ENCODE measurements around the gene CNTN4. TPM values are rescaled to one million over a fixed set of nuclear protein-coding genes. Genes with fewer than 3 reads are reported as not detected.

Gene CNTN4
- total RNA-seq, 6 experiments from 2014 or later = 1.5 to 3.9 (median 1.7) TPM

- TF ChIP-seq POLR2A (IDR thresholded peaks at IDR 0.05) (no peak), CTCF (IDR thresholded peaks at IDR 0.05) (no peak)
- Histone ChIP-seq H3K27me3 (no peaks in the 10 kb centered on the region), H3K36me3 (no peaks in the 10 kb centered on the region), H3K9me3 (no peaks in the 10 kb centered on the region), H3K4me3 (no peak overlapping the region), H3K4me1 (no peaks in the 10 kb centered on the region), H3K27ac (no peak overlapping the region)
- ATAC-seq = no peak
- intact Hi-C loops (cut with DNase I) = no loop called here
- 78% methylated on average over 1 of the region's 1 CpG for WGBS (ENCODE audit: insufficient coverage, low coverage, low lambda C conversion rate, missing lambda C conversion rate)
- DNase-seq = no peak
These were observed 862.9 kb downstream of the CNTN4 start for GRCh38 chr3:2961576-2961975.

GRCh38 chr3:2967871-2968270 lies 869.2 kb downstream of the CNTN4 start:
- Histone ChIP-seq H3K27me3 (no peaks in the 10 kb centered on the region), H3K27ac (no peak overlapping the region), H3K36me3 (no peaks in the 10 kb centered on the region), H3K4me3 (no peak overlapping the region), H3K4me1 (no peaks in the 10 kb centered on the region), H3K9me3 (no peaks in the 10 kb centered on the region)
- WGBS (ENCODE audit: insufficient coverage, low coverage, low lambda C conversion rate, missing lambda C conversion rate) = 52% methylated on average over 2 of the region's 2 CpGs
- DNase-seq (no peak), ATAC-seq (no peak)
- TF ChIP-seq CTCF (IDR thresholded peaks at IDR 0.05) (no peak), POLR2A (IDR thresholded peaks at IDR 0.05) (no peak)
- intact Hi-C loops (cut with DNase I) = no loop called here

- Histone ChIP-seq H3K27me3 (no peaks in the 10 kb centered on the region), H3K36me3 (no peaks in the 10 kb centered on the region), H3K27ac (no peak overlapping the region), H3K4me3 (no peak overlapping the region), H3K9me3 (no peaks in the 10 kb centered on the region), H3K4me1 (no peaks in the 10 kb centered on the region)
- no peak for TF ChIP-seq CTCF (IDR thresholded peaks at IDR 0.05)
- no peak for TF ChIP-seq POLR2A (IDR thresholded peaks at IDR 0.05)
- intact Hi-C loops (cut with DNase I) = no loop called here
- DNase-seq (no peak), ATAC-seq (no peak)
These were observed 869.8 kb downstream of the CNTN4 start for GRCh38 chr3:2968475-2968874.

GRCh38 chr3:2976212-2976611 lies 877.5 kb downstream of the CNTN4 start:
- intact Hi-C loops (cut with DNase I) = no loop called here
- Histone ChIP-seq H3K36me3 (no peaks in the 10 kb centered on the region), H3K4me3 (no peak overlapping the region), H3K27ac (no peak overlapping the region), H3K4me1 (peaks cover 0 to 4% (median 0%) of the 10 kb centered on the region in 4 donors), H3K27me3 (no peaks in the 10 kb centered on the region), H3K9me3 (no peaks in the 10 kb centered on the region)
- TF ChIP-seq POLR2A (IDR thresholded peaks at IDR 0.05) = no peak
- no peak for TF ChIP-seq CTCF (IDR thresholded peaks at IDR 0.05)
- ATAC-seq (peak; percentile 82 to 91 (median 86)), DNase-seq (peak in 1 of 3 donors; percentile 50)
- WGBS (ENCODE audit: insufficient coverage, low coverage, low lambda C conversion rate, missing lambda C conversion rate) = 28% methylated on average over 3 of the region's 3 CpGs

- H3K4me1 ChIP-seq = peaks cover 0 to 4% (median 0%) of the 10 kb centered on the region in 4 donors
- no peaks in the 10 kb centered on the region for H3K36me3 ChIP-seq
- H3K4me3 ChIP-seq = no peak overlapping the region
- WGBS (ENCODE audit: insufficient coverage, low coverage, low lambda C conversion rate, missing lambda C conversion rate) = 76% methylated on average over 1 of the region's 1 CpG
- intact Hi-C loops (cut with DNase I) = no loop called here
- H3K9me3 ChIP-seq = no peaks in the 10 kb centered on the region
- ATAC-seq (no peak), DNase-seq (no peak)
- no peak overlapping the region for H3K27ac ChIP-seq
- H3K27me3 ChIP-seq = no peaks in the 10 kb centered on the region
- TF ChIP-seq POLR2A (IDR thresholded peaks at IDR 0.05) = no peak
- no peak for TF ChIP-seq CTCF (IDR thresholded peaks at IDR 0.05)
These were observed 878.1 kb downstream of the CNTN4 start for GRCh38 chr3:2976796-2977195.

All from right lobe of liver (tissue), 6 donors.